Left forelimb (tissue), 1 donor: ENCODE measurements around the gene TMEM258.

Experiments used
- DNase-seq: peaks from one replicate; pipeline ENCODE4 v3.0.0-alpha.2; 2018; ENCODE audit warnings: low spot score

TMEM258 gene

DNA sequence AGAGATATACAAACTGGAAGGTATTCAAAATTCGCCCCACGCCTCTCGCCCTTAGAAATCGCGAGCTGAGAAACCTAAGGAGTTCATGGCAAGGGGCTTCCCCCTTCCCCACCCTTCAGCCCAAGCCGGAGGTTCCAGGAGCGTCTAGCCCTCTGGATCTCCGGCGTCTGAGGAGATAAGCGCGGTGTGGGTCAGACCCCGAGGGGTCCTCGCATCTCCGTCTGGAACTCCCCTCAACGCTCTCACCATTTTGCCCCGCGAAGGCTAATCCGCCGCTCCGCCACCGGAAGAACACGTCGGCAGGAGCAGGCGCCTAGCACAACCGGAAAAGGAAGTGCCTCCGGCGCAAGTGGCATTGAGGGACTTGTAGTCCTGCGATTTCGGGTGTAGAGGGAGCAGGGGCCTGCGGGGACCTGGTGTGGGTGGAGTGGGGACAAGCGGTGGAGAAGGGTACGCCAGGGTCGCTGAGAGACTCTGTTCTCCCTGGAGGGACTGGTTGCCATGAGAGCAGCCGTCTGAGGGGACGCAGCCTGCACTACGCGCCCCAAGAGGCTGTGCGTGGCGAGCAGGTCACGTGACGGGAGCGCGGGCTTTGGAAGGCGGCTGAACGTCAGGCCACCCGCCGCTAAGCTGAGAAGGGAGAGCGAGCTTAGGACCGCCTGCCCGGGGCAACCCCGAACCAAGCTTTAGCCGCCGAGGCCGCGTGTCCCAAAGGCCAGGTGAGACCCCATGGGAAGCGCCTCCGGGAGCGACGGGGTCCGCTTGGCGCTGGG is at the start of gene TMEM258, which contains the start of gene FEN1:
Gene TMEM258, minus strand, starts transcription at position 290 of the 773 bp plus-strand sequence. Its CDS starts 41 bp downstream, at position 249.
Gene FEN1, plus strand, starts transcription at position 602 of the 773 bp plus-strand sequence. CDS start 2,451 bp downstream, outside the sequence.
- DNase-seq: peak; percentile 96

DNA sequence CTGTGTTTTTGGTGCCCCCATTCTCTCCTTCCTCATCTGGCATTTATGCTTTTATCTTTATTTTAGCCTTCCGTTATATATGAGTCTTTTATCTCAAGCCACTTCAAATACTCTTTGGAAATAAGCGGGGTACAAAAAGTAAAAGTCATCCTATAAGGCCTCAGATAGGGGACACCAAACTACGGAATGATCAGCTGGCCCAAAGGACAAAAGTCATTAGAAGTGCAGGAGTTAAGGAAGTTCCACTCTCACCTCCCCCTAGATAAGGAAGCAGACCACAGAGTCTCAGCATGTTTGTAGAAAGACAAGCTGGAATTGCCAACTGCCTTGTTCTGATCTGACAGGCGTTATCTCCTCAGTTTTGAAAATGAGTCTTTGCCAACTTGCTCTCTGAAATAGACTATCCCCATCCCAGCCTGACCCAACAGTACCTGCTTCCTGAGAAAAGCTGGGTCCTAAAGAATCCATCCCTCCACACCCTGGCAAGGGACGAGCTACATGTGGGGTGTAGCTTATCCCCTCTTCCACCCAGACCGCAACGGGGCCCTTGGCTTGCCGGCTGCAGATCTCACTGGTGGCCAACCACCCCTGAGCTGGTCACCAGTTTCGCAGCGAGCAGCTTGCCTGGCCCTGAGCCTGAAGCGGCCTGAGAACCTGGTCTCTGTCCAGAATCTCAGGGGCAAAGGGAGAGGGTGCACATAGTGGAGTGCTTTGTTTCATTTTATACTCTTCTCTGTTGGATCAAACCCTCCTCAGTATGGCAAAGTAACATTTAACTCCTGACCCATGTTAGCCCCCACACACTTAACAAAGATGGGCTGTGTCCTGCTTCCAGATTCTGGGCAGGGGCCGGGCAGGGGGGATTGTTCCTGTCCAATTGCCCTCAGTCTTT is 49.5 kb upstream of the TMEM258 start:
- DNase-seq: no peak

DNA sequence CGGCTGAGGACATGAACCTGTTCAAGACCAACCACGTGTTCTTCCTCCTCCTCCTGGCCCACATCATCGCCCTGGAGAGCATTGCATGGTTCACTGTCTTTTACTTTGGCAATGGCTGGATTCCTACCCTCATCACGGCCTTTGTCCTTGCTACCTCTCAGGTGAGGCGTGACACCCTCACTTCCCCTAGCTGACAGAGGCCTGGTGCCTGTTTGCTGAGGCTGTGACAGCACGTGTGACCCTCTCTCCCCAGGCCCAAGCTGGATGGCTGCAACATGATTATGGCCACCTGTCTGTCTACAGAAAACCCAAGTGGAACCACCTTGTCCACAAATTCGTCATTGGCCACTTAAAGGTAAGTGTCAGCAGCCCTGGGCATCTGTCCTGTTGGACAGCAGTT is 48.0 kb upstream of the TMEM258 start:
- no peak for DNase-seq

DNA sequence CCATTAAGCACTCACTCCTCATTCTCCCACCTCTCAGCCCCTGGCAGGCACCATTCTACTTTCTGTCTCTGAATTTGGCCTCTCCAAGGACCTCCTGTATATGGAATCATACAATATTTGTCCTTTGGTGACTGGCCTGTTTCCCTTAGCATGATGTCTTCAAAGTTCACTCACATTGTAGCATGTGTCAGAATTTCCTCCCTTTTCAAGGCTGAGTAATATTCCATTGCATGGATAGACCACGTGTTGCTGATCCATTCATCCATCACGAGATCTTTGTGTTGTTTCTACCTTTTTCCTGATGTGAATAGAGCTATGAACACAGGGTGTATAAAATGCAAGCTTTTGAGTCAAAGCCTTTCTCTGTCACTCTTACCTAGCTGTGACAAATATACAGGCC is 47.3 kb upstream of the TMEM258 start:
- DNase-seq: no peak

DNA sequence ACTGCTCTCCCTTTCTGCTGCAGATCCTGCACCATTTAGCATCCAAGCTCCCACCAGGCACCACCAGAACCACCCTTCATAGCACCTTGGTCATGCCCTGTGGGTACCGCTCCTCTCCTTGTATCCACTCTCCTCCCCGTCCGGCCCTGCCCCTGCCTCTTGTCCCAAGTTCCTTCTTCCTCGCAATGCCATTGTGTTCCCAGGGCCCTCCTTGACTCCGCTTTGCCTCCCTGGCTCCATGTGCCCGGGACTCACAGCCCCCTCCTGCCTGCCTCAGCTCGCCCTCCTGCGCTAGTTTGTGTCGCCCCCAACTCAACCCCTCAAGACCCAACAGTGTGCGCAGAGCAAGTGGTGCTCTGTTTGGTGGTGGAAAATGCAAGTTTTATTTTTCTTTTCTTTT is 46.5 kb upstream of the TMEM258 start:
- no peak for DNase-seq

DNA sequence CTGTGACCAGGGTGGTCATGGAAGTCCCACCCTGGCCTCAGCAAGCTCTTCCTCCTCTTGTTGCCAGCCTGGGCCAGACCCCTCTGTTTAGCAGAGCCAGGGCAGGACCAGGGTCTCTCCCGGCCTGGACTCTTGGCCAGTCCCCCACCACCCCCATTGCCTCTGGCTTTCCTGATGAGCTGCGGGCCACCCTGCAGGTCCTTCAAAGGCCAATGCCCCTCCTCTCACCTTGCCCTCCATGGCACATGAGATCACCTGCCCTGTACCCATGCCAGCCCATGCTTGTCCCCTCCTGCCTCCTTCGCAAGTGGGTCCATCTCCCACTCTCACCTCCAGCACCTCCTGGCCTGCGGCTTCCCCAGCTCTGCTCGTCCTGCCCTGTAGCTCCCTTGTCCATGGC is 46.1 kb upstream of the TMEM258 start:
- no peak for DNase-seq

DNA sequence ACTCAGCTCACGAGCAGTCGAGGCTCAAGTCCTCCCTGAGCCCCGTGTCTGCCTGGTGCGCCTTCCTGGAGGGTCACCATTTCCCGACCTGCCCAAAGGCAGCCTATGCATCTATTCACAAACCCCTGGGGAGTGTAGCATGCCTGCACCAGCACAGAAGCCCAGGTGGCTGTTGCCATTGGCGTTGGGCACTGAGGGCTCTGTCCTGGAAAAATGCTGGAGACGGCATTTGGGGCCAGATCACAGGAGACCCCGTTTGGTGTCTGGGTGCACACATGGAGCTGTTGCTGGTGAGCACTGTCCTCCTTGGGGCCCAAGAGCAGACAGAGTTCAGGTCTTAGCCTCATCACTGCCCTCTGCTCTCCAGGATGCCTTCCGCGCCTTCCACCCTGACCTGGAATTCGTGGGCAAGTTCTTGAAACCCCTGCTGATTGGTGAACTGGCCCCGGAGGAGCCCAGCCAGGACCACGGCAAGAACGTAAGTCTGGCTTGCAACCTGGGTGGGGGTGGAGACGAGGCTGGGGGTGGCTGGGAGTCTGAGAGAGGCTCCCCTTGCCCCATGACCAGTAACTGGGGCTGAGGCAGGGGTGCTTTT is 45.1 kb upstream of the TMEM258 start:
- no peak for DNase-seq

DNA sequence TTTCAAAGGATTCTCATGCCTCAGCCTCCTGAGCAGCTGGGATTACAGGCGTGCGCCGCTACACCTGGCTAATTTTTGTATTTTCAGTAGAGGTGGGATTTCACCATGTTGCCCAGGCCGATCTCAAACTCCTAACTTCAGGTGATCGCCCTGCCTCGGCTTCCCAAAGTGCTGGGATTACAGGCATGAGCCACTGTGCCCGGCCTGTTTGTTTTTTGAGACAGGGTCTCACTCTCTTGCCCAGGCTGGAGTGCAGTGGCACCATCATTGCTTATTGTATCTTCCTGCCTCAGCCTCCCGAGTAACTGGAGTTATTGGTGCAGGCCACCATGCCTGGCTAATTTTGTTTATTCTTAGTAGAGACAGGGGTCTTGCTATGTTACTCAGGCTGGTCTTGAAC is 43.8 kb upstream of the TMEM258 start:
- no peak for DNase-seq

DNA sequence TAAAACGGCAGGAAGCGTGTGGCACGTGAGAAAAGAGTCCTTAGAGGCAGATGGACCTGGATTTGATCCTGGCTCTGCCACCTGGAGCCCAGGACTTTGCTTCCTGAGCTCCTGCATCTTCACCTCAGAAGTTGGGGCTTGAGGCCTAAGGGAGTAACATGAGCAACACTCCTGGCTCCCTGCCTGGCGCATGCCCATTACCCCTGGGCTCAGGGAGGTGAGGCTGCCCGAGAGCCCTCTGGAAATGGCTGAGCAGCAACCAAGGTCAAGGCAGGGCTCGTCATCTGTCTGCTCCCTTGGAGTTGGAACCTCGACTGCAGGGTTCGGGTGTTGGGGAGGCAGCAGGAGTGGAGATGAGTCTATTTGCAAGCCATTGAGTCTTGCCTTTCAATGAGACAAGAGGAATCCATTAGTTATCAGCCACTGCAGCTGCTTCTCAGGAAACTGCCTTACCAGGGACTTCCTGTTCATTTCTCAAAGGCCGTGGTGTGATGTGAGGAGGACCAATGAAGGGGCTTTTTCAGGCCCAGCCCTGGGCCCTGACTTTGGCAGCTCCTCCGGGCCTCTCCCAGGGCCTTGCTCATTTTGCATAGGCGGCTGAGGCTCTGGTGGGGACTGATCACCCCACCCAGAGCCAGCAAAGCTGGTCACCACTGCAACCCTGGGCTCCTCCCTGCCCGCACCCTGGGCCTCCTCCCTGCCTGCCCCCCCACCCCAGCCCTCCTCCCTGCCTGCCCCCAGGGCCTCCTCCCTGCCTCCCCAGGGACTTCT is 42.1 kb upstream of the TMEM258 start:
- peak; percentile 72 for DNase-seq

DNA sequence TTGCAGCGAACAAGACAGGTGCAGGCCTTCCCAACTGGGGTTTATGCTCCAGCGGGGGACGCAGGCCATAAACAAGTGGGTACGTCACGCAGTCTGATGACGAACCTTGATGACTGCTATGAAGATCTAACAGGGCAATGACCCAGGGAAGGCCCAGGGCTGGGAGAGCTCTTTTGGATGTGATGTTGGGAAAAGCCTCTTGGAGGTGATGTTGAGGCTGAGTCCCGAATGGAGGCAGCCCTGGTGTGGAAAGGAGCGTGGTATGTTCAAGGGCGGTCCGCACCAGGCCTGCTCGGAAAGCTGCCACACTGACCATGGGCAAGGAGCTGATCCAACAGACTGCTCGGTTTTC is 41.5 kb upstream of the TMEM258 start:
- no peak for DNase-seq

DNA sequence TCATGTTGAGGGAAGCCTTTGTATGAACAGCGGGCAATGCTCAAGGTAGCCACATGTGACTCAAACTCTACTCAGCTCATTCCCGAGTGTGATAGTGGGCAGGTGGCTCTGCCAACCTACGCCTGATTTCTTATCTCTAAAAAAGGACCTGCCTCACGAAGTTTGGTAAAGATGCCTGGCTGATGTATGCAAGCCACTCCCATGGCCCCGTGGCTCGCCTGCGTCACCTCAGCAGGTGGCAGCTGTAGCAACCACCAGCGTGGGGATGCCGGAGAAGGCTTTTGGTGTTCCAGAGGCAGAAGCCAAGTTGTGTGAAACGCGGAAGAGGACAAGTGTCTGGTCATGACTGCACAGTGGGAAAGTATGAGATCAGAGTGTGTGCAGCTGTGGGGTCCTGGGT is 41.1 kb upstream of the TMEM258 start:
- no peak for DNase-seq

DNA sequence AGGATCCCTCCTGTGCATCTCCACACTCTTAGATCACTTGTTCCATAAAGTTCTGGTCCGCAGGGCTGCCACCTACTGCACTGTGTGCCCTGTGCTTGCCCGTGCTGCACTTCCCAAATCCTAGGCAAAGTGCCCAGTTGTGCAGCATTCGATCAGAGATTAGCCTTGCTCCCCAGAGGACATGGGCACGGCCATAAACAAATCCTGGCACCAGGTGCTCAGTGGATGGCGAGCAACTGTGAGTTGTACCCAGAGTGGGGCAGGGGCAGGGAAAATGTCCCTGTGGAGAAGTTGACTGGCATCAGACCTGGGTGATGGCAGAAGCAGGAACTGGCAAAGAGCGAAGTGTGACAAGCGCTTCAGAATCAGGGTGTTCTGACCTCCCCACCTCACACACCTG is 40.4 kb upstream of the TMEM258 start:
- DNase-seq: no peak

DNA sequence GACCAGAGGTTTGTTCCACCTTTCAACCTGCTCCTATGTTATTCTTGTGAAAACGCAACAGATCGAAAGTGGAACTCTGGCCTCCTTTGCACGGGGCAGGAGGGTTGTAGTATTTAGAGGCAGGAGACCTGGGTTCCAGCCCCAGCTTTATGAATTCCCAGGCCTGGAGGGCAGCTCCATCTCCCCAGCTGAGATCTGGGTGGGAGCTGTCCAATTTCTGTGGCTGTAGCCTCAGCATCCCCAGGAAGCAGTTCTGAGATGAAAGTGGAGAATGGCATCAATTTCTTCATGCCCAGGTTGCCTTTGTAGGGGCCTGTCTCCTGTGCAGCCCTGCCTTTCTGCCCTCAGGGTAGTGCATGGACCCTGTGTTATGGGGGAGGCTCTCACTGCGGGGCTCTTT is 39.8 kb upstream of the TMEM258 start:
- DNase-seq: no peak

DNA sequence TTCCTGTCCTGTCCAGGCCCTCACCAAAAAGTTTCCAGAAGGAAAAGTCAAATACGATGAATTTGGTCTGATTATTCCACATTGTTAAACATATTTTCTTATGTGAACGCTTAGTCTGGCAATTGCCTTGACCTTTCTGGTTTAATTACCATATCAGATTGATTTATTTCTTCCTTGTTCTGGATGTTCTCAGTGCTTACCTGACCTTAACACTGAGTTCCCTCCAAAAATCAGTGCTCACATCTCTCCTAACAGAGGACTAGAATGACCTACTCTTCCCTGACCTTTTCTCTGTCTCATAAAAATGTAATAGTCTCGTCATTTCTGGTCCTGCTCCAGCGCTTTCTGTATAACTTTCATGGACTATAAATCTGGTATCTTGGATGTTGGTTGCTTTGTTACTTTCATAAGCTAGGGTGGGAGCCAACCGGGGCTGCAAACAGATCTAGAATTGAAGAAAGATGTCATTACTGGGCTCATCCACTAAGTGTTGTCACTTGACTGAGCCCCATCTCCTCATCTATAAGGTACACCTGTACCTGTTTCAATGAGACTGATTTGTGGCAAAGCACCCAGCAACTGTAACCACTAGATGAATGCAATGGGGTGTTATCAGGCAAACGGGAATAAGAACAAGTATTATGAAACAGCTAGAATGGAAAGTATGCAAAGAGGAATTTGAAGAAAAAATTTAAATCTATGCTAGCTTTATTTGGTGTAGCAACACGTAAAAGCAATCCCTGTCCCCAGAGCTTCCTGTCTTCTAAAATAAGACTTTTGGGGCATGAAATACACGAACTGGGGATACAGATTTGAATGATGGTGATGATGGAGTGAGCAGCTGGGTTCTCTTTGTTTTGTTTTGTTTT is 38.1 kb upstream of the TMEM258 start:
- DNase-seq: no peak

DNA sequence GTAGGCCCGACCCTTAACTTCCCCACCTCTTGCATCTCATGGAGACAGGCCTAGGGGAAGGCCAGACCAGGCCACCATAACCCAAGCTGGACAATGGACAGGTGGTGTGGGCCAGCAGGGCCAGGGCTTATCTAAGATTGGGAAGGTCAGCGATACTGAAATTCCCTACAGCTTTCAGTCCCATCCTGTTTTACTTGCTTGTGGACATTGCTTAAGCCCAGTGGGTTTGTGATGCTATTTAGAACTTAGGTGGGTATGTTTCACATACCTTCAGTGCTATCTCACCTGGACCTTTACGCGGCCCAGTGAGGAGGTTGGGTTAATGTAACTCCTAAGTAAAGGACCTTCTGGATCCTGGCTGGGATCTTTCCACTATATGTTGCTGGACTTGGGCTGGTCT is 37.4 kb upstream of the TMEM258 start:
- no peak for DNase-seq

DNA sequence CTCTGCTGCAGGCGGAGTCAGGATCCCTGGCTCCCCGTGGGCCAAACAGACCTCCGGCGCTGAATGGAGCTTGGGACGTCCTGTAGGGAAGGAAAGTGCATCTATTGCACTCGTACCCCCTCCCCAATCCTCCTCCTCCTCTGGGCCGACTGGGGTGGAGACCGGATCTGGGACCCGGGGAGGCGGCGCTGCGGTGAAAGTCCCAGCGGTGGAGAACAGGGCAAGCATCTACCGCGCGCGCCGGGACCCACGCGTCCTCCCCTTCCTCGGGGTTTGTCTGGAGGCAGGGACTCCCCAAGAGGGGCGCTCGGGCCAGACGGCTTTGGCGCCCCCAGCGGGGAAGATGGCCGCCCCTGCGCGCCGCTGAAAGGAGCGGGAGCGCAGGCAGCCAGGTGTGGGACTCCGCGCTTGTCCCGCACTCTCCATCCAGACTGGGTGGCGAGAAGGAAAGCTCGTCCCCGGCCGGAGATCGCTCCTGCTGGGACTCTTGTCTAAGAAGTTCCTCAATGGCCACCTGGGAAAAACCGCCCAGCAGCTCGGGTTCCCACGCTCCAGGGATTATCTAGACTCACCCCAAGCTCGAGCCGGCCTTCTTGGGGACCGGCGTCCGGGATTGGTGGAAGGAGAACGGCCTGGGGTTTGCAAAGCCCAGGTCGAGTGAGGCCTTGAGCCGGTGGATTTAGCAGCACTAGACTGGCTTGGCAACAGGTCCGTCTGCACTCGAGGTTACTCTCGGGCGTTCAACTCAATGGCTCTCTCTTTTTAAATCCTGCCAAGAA is 36.4 kb upstream of the TMEM258 start:
- DNase-seq: peak; percentile 75

DNA sequence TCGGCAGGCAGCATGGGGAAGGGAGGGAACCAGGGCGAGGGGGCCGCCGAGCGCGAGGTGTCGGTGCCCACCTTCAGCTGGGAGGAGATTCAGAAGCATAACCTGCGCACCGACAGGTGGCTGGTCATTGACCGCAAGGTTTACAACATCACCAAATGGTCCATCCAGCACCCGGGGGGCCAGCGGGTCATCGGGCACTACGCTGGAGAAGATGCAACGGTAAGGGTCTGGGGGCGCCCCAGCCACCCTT is 35.9 kb upstream of the TMEM258 start:
- DNase-seq: no peak

DNA sequence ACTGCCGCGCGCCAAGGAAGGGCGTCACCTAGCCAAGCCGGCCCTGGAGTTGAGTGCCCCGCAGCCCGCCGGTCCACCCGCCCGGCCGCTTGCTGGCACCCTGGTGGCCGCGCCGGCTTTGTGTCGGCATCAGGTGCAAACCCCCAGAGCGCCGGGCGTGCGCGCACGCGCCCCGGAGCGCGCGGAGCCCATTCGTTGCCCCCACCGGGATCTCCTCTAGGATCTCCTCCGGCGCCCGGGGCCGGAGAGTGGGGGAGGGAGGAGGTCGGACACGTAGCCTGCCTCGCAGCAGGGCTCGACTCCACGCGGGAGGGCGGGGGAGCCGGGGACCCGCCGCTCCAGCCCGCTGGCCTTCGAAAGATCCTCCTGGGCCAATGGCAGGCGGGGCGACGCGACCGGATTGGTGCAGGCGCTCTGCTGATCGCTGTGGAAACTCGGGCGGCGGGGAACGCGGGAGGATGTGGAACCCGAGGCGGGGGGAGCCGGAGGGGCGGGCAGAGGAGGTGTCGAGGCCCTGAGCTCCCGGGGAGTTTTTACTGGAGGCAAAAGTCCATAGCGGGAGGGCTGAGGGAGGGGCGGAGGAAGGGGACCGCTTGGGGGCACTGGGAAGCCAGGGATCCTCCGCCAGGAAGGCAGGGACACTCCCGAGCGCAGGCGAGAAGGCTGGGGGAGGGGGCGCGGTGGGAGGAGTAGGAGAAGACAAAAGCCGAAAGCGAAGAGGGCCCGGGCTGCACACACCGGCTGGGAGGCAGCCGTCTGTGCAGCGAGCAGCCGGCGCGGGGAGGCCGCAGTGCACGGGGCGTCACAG is 35.4 kb upstream of the TMEM258 start, which contains the start of gene FADS2:
Gene FADS2, plus strand, starts transcription at position 730 of the 808 bp plus-strand sequence. CDS start 91 bp downstream, outside the sequence.
- peak; percentile 98 for DNase-seq

DNA sequence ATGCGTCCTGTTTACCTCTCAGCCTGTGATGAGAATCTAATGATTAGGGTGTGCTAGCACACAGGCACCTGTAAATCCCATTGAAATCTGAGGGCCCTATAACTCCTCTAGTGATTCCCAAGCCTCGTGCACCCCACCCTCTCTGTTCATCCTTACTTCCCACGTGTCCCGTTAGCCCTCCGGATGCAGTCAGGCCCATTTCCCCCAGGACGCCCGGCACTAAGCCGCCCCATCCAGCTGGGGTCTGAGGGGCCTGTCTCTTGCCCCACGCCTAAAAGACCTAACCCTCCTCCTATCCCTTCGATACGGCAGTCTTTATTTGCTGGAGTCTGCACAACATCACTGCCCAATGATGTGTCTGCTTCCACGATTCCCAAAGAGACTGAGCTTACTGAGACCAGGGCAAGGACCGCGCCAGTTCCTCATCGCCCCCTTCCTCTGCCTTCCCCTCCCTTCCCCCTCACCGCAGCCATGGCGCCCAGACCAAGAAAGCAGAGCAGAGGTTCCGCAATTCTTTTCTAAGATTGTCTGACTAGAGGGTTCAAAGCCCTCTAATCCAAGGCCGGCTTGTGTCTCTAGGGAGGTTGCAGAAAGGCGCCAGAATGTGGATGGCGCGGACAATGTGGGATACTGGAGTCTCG is 34.7 kb upstream of the TMEM258 start:
- DNase-seq: peak; percentile 74
